Measurements from ENCODE around the gene OR2V1.

DNA sequence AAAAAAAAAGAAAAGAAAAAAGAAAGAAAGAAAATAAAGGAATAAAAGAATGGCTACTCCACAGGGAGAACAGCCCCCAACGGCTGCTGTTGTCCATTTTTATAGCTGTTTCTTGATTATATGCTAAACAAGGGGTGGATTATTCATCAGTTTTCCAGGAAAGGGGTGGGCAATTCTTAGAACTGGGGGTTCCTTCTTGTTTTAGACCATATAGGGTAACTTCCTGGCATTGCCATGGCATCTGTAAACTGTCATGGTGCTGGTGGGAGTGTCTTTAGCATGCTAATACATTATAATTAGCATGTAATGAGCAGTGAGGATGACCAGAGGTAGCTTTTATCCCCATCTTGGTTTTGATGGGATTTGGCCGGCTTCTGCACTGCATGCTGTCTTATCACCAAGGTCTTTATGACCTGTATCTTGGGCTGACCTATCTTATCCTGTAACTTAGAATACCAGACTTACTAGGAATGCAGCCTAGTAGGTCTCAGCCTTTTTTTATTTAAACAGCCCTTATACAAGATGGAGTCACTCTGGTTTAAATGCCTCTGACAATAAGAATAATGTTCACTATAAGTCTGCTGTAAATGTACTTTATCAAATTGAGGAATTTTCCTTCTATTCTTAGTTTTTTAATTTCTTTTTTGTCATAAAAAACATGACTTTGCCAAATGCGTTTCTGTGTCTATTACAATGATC lies 45.4 kb upstream of the OR2V1 start:
- TF ChIP-seq GATA2 (IDR thresholded peaks at IDR 0.05; ENCODE audit: low read depth, low read length) (no peak), GATA3 (IDR thresholded peaks at IDR 0.05; ENCODE audit: low read depth, low read length) (no peak)
